Liver (tissue), 9 donors: ENCODE results near the gene OAS1. TPM values are rescaled to one million over a fixed set of nuclear protein-coding genes. Genes with fewer than 3 reads are reported as not detected.
A peak's percentile ranks its signal among the peaks of the same experiment; 100 is the strongest.

ENCODE experiments used
- DNase-seq: peaks from one replicate; pipeline ENCODE4 v3.0.0-alpha.2; 2017; ENCODE audit warnings: low spot score
- H3K27ac ChIP-seq, 2 donors: one replicate each; pipeline ENCODE4 v1.7.0; 2013; ENCODE audit warnings: inconsistent platforms in 2 of 2, low read length in 2 of 2, control low read depth in 1 of 2, low read depth in 1 of 2, mild to moderate bottlenecking in 1 of 2
- H3K27me3 ChIP-seq, 4 donors: one replicate each; pipeline versions ENCODE4 v1.6.1 to v1.7.0; 2013; ENCODE audit warnings: low read length in 3 of 4, inconsistent platforms in 1 of 4, mild to moderate bottlenecking in 1 of 4, moderate library complexity in 1 of 4; ENCODE audit not compliant: control insufficient read depth in 4 of 4, insufficient read depth in 4 of 4
- H3K36me3 ChIP-seq, 4 donors: one replicate each; pipeline versions ENCODE4 v1.6.1 to v1.7.0; 2013; ENCODE audit warnings: low read length in 3 of 4, mild to moderate bottlenecking in 3 of 4, low read depth in 1 of 4, moderate library complexity in 1 of 4; ENCODE audit not compliant: control insufficient read depth in 4 of 4, insufficient read depth in 3 of 4
- H3K4me1 ChIP-seq, 4 donors: one replicate each; pipeline versions ENCODE4 v1.6.1 to v1.7.0; 2013; ENCODE audit warnings: low read length in 3 of 4, mild to moderate bottlenecking in 3 of 4, moderate library complexity in 1 of 4; ENCODE audit not compliant: control insufficient read depth in 4 of 4, insufficient read depth in 4 of 4
- H3K4me3 ChIP-seq, 3 donors: one replicate each; pipeline versions ENCODE4 v1.6.1 to v1.7.0; 2013; ENCODE audit warnings: low read length in 3 of 3, control low read depth in 1 of 3, low read depth in 1 of 3, mild to moderate bottlenecking in 1 of 3
- H3K9ac ChIP-seq, 2 donors: one replicate each; pipeline ENCODE4 v1.7.0; 2013; ENCODE audit warnings: low read length in 2 of 2, mild to moderate bottlenecking in 2 of 2, moderate library complexity in 2 of 2, control low read depth in 1 of 2, low read depth in 1 of 2
- H3K9me3 ChIP-seq, 4 donors: one replicate each; pipeline versions ENCODE4 v1.6.1 to v1.7.0; 2013; ENCODE audit warnings: low read length in 3 of 4; ENCODE audit not compliant: control insufficient read depth in 4 of 4
- FOXA1 ChIP-seq: IDR thresholded peaks from 2 replicates; pipeline ENCODE4 v1.6.1; 2016; ENCODE audit warnings: antibody characterized with exemption
- HNF4G ChIP-seq: IDR thresholded peaks from 2 replicates; pipeline ENCODE4 v1.6.1; 2016; ENCODE audit warnings: antibody characterized with exemption
- JUND ChIP-seq, 2 donors: IDR thresholded peaks; 2 replicates each; pipeline ENCODE4 v1.6.1; 2016; ENCODE audit warnings: antibody characterized with exemption in 2 of 2
- NR2F2 ChIP-seq: IDR thresholded peaks from 2 replicates; pipeline ENCODE4 v1.6.1; 2016; ENCODE audit warnings: antibody characterized with exemption
- REST ChIP-seq: IDR thresholded peaks from 2 replicates; pipeline ENCODE4 v1.6.1; 2016; ENCODE audit warnings: antibody characterized with exemption, mild to moderate bottlenecking
- SP1 ChIP-seq: IDR thresholded peaks from 2 replicates; pipeline ENCODE4 v1.6.1; 2018; ENCODE audit warnings: antibody characterized with exemption, mild to moderate bottlenecking
- ZBTB33 ChIP-seq: IDR thresholded peaks from 2 replicates; pipeline ENCODE4 v1.6.1; 2016; ENCODE audit warnings: antibody characterized with exemption
- WGBS: extraction: QIAGEN DNeasy Blood & Tissue Kit; methylation state at CpG from one replicate; pipeline ENCODE4 v1.1.7; 2013; 5-methylcytosine and 5-hydroxymethylcytosine counted together
- polyA plus RNA-seq, 2 donors: library from polyadenylated mRNA; stranded (reverse) in 1 of 2; unstranded in 1 of 2; fragments of 200-250 nt in 1 of 2; fragments of >200 nt in 1 of 2; fragmentation: Nextera tagmentation in 1 of 2; extraction: Ambion mirVana in 1 of 2; gene quantifications; one replicate each; pipeline versions ENCODE4 v1.2.1 to v1.2.3, GENCODE V29; 2013 to 2015
- total RNA-seq, 2 donors: library from RNA; depleted of rRNA; stranded (reverse); fragments of >200 nt; gene quantifications; one replicate each; pipeline ENCODE4 v1.2.3, GENCODE V29; 2014
- donor health status: healthy.
- donor health status: healthy.
- donor health status: healthy.
- donor health status: healthy.
- donor health status: healthy.

Gene OAS1
- total and polyA plus RNA-seq, 4 donors, result 20.5 to 26.0 (median 23.4) TPM

- no peak for DNase-seq
- WGBS, result 61% methylated on average over 2 of the region's 2 CpGs
- Histone ChIP-seq H3K9me3 (peaks cover 0 to 4% (median 3%) of the 10 kb centered on the region in 4 donors), H3K27me3 (peaks cover 0 to 3% (median 0%) of the 10 kb centered on the region in 4 donors), H3K36me3 (no peaks in the 10 kb centered on the region), H3K27ac (no peak overlapping the region), H3K4me3 (no peak overlapping the region), H3K9ac (no peak overlapping the region), H3K4me1 (no peaks in the 10 kb centered on the region)
- TF ChIP-seq FOXA1, result no peak
Measured at GRCh38 chr12:112885236-112885635, 21.5 kb upstream of the OAS1 start.

GRCh38 chr12:112887550-112887949, 19.2 kb upstream of the OAS1 start:
- Histone ChIP-seq H3K9me3 (peaks cover 0 to 4% (median 3%) of the 10 kb centered on the region in 4 donors), H3K9ac (no peak overlapping the region), H3K4me1 (no peaks in the 10 kb centered on the region), H3K27ac (no peak overlapping the region), H3K27me3 (peaks cover 0 to 3% (median 0%) of the 10 kb centered on the region in 4 donors), H3K36me3 (no peaks in the 10 kb centered on the region), H3K4me3 (no peak overlapping the region)
- 39% methylated on average over 2 of the region's 2 CpGs for WGBS
- no peak for TF ChIP-seq SP1
- TF ChIP-seq HNF4G, result no peak
- no peak for TF ChIP-seq JUND (IDR thresholded peaks at IDR 0.05)
- no peak for DNase-seq

- Histone ChIP-seq H3K4me3 (no peak overlapping the region), H3K27me3 (no peaks in the 10 kb centered on the region), H3K9me3 (no peaks in the 10 kb centered on the region), H3K27ac (no peak overlapping the region), H3K36me3 (no peaks in the 10 kb centered on the region), H3K9ac (no peak overlapping the region), H3K4me1 (no peaks in the 10 kb centered on the region)
- DNase-seq, result no peak
- no peak for TF ChIP-seq ZBTB33
- 75% methylated on average over 6 of the region's 6 CpGs for WGBS
Measured at GRCh38 chr12:112891093-112892024, 15.4 kb upstream of the OAS1 start.

- WGBS, result 52% methylated on average over 2 of the region's 2 CpGs
- Histone ChIP-seq H3K9ac (no peak overlapping the region), H3K4me3 (no peak overlapping the region), H3K4me1 (no peaks in the 10 kb centered on the region), H3K9me3 (no peaks in the 10 kb centered on the region), H3K27me3 (no peaks in the 10 kb centered on the region), H3K36me3 (no peaks in the 10 kb centered on the region), H3K27ac (no peak overlapping the region)
- TF ChIP-seq NR2F2 (no peak), REST (peak; percentile 95)
- no peak for DNase-seq
Measured at GRCh38 chr12:112892856-112893255, 13.9 kb upstream of the OAS1 start.
